Astrocyte (in vitro differentiated cells and primary cell): ENCODE measurements around the gene AKAP8L.

ENCODE experiments used
- EZH2 ChIP-seq: IDR thresholded peaks from 2 replicates; pipeline ENCODE4 v1.6.1; 2012; ENCODE audit warnings: mild to moderate bottlenecking, low read length, inconsistent platforms; ENCODE audit not compliant: insufficient read depth
- TF ChIP-seq, protein P1 (sequence below): IDR thresholded peaks from 2 replicates; pipeline ENCODE4 v1.5.1; 2011; ENCODE audit warnings: low read depth, mild to moderate bottlenecking, inconsistent platforms, low read length, moderate library complexity; ENCODE audit not compliant: insufficient read depth

DNA sequence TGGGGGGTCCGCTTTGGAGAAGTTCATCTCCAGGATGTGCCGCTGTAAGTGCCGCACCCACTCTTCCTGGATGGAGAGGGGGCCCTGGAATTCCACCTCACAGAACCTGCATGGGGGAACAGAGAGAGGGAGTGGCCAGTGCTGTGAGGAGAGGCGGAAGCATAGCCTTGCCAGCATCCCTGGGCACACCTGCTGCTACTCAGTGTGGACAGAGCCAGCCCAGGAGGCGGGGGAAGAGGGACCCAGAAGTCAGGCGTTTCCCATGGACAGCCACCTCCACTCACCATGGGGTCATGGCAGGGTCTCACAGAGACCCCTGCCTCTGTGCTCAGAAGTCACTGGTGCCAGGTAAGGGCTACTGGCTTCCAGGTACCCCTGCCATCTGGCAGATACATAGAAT, 4.3 kb upstream of the AKAP8L start:
- TF ChIP-seq, protein P1, sequence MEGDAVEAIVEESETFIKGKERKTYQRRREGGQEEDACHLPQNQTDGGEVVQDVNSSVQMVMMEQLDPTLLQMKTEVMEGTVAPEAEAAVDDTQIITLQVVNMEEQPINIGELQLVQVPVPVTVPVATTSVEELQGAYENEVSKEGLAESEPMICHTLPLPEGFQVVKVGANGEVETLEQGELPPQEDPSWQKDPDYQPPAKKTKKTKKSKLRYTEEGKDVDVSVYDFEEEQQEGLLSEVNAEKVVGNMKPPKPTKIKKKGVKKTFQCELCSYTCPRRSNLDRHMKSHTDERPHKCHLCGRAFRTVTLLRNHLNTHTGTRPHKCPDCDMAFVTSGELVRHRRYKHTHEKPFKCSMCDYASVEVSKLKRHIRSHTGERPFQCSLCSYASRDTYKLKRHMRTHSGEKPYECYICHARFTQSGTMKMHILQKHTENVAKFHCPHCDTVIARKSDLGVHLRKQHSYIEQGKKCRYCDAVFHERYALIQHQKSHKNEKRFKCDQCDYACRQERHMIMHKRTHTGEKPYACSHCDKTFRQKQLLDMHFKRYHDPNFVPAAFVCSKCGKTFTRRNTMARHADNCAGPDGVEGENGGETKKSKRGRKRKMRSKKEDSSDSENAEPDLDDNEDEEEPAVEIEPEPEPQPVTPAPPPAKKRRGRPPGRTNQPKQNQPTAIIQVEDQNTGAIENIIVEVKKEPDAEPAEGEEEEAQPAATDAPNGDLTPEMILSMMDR, result no peak
- TF ChIP-seq EZH2, result no peak
